Neutrophil (primary cell): Measurements from ENCODE around the gene TMEM273.

ENCODE experiments used
- H3K27ac ChIP-seq: fragments of 200-600 bp; sonication (generic); 2 replicates; pipeline ENCODE4 v1.5.1; 2016; ENCODE audit warnings: mild to moderate bottlenecking, moderate library complexity
- H3K27me3 ChIP-seq: fragments of 200-600 bp; sonication (generic); 2 replicates; pipeline ENCODE4 v1.6.0; 2016; ENCODE audit warnings: mild to moderate bottlenecking
- H3K36me3 ChIP-seq: fragments of 200-600 bp; sonication (generic); 2 replicates; pipeline ENCODE4 v1.5.1; 2017
- H3K4me1 ChIP-seq, 2 experiments: fragments of 200-600 bp in 1 of 2; sonication (generic) in 1 of 2; 1 replicate in 1 of 2; 2 replicates in 1 of 2; pipeline versions ENCODE4 v1.5.1 to v1.6.1; 2013 to 2016; ENCODE audit warnings: low read depth in 1 of 2, low read length in 1 of 2, mild to moderate bottlenecking in 1 of 2, moderate library complexity in 1 of 2; ENCODE audit not compliant: control insufficient read depth in 1 of 2, insufficient read depth in 1 of 2
- H3K4me3 ChIP-seq, 2 experiments: fragments of 200-600 bp in 1 of 2; sonication (generic) in 1 of 2; 1 replicate in 1 of 2; 2 replicates in 1 of 2; pipeline ENCODE4 v1.5.1; 2013 to 2016; ENCODE audit warnings: low read depth in 1 of 2, low read length in 1 of 2, mild to moderate bottlenecking in 1 of 2, moderate library complexity in 1 of 2
- H3K9me3 ChIP-seq: fragments of 200-600 bp; sonication (generic); 2 replicates; pipeline ENCODE4 v1.5.1; 2016
- CTCF ChIP-seq: fragments of 200-600 bp; sonication (generic); IDR thresholded peaks from 2 replicates; pipeline ENCODE4 v1.5.1; 2016; ENCODE audit warnings: antibody characterized with exemption

TMEM273 gene

GRCh38 chr10:49194212-49194920 is 6.2 kb upstream of the TMEM273 start:
- Histone ChIP-seq H3K27ac (peak overlapping the region; percentile 8), H3K36me3 (no peaks in the 10 kb centered on the region), H3K4me3 (no peak overlapping the region), H3K4me1 (peaks cover 21 to 28% of the 10 kb centered on the region in 2 experiments), H3K27me3 (no peaks in the 10 kb centered on the region), H3K9me3 (no peaks in the 10 kb centered on the region)
- TF ChIP-seq CTCF: no peak

GRCh38 chr10:49191349-49191748 is 3.2 kb upstream of the TMEM273 start:
- H3K27ac ChIP-seq: peak overlapping the region; percentile 92
- no peaks in the 10 kb centered on the region for H3K36me3 ChIP-seq
- peaks cover 51 to 58% of the 10 kb centered on the region in 2 experiments for H3K4me1 ChIP-seq
- no peaks in the 10 kb centered on the region for H3K27me3 ChIP-seq
- TF ChIP-seq CTCF: no peak
- H3K9me3 ChIP-seq: no peaks in the 10 kb centered on the region
- no peak overlapping the region for H3K4me3 ChIP-seq

- peak overlapping the region; percentile 63 to 64 for H3K4me3 ChIP-seq
- no peak for TF ChIP-seq CTCF
- H3K27ac ChIP-seq: peak overlapping the region; percentile 92
- H3K36me3 ChIP-seq: no peaks in the 10 kb centered on the region
- H3K27me3 ChIP-seq: no peaks in the 10 kb centered on the region
- H3K4me1 ChIP-seq: peaks cover 65 to 74% of the 10 kb centered on the region in 2 experiments
- no peaks in the 10 kb centered on the region for H3K9me3 ChIP-seq
These were observed 1.2 kb upstream of the TMEM273 start for GRCh38 chr10:49189422-49189821.

- TF ChIP-seq CTCF: no peak
- peak overlapping the region; percentile 92 for H3K27ac ChIP-seq
- peaks cover 87 to 91% of the 10 kb centered on the region in 2 experiments for H3K4me1 ChIP-seq
- peak overlapping the region; percentile 54 to 69 for H3K4me3 ChIP-seq
- no peaks in the 10 kb centered on the region for H3K27me3 ChIP-seq
- H3K36me3 ChIP-seq: no peaks in the 10 kb centered on the region
- no peaks in the 10 kb centered on the region for H3K9me3 ChIP-seq
These were observed 1.1 kb downstream of the TMEM273 start for GRCh38 chr10:49187044-49187484.

GRCh38 chr10:49186613-49187012 is 1.6 kb downstream of the TMEM273 start:
- peaks cover 92 to 96% of the 10 kb centered on the region in 2 experiments for H3K4me1 ChIP-seq
- no peaks in the 10 kb centered on the region for H3K36me3 ChIP-seq
- H3K27me3 ChIP-seq: no peaks in the 10 kb centered on the region
- TF ChIP-seq CTCF: no peak
- no peaks in the 10 kb centered on the region for H3K9me3 ChIP-seq
- H3K4me3 ChIP-seq: peak overlapping the region; percentile 54 to 69
- peak overlapping the region; percentile 92 for H3K27ac ChIP-seq
